Ovary (tissue), 3 donors: ENCODE measurements around the gene NFE2L3.

Source experiments
- CTCF ChIP-seq, 3 donors: fragments of 450-650 bp in 2 of 3; fragments of 200-600 bp in 1 of 3; IDR thresholded peaks; one replicate each; pipeline versions ENCODE4 v1.5.1 to v1.8.0; 2016 to 2022; ENCODE audit warnings: antibody characterized with exemption in 3 of 3, mild to moderate bottlenecking in 1 of 3
- EP300 ChIP-seq: sonication (generic); formaldehyde crosslinking; IDR thresholded peaks from one replicate; pipeline ENCODE4 v1.6.1; 2017; ENCODE audit warnings: antibody characterized with exemption
- POLR2A ChIP-seq: fragments of 450-650 bp; IDR thresholded peaks from one replicate; pipeline ENCODE4 v1.6.1; 2017; ENCODE audit warnings: antibody characterized with exemption, mild to moderate bottlenecking, moderate library complexity
- donor health status: DM: no; HTN: no; CAD: no.

- TF ChIP-seq POLR2A = no peak
- no peak for TF ChIP-seq CTCF (IDR thresholded peaks at IDR 0.05)
- TF ChIP-seq EP300 = no peak
Measured at GRCh38 chr7:26153823-26154783, 2.1 kb downstream of the NFE2L3 start.
